Suprapubic skin (tissue), 4 donors: ENCODE data around the gene TIGD6. TPM values are rescaled to one million over a fixed set of nuclear protein-coding genes. Genes with fewer than 3 reads are reported as not detected.

Experiments used
- DNase-seq, 2 donors: peaks; one replicate each; pipeline ENCODE4 v3.0.0-alpha.2; 2019; ENCODE audit warnings: low spot score in 2 of 2
- H3K27ac ChIP-seq: fragments of 200-600 bp; sonication (generic); one replicate; pipeline ENCODE4 v1.5.1; 2019
- H3K27me3 ChIP-seq: fragments of 200-600 bp; sonication (generic); one replicate; pipeline ENCODE4 v1.5.1; 2019
- H3K36me3 ChIP-seq: fragments of 200-600 bp; sonication (generic); one replicate; pipeline ENCODE4 v1.5.1; 2019
- H3K4me1 ChIP-seq: fragments of 200-600 bp; sonication (generic); one replicate; pipeline ENCODE4 v1.5.1; 2019
- H3K4me3 ChIP-seq: fragments of 200-600 bp; sonication (generic); one replicate; pipeline ENCODE4 v1.5.1; 2019; ENCODE audit warnings: mild to moderate bottlenecking
- H3K9me3 ChIP-seq: fragments of 200-600 bp; sonication (generic); one replicate; pipeline ENCODE4 v1.5.1; 2019
- EP300 ChIP-seq: sonication (generic); formaldehyde crosslinking; IDR thresholded peaks from one replicate; pipeline ENCODE4 v1.6.1; 2017; ENCODE audit warnings: antibody characterized with exemption
- POLR2A ChIP-seq, 2 donors: fragments of 450-650 bp; IDR thresholded peaks; one replicate each; pipeline ENCODE4 v1.6.1; 2017; ENCODE audit warnings: antibody characterized with exemption in 2 of 2, mild to moderate bottlenecking in 2 of 2, moderate library complexity in 2 of 2
- POLR2AphosphoS5 ChIP-seq, 3 donors: sonication (generic); formaldehyde crosslinking; IDR thresholded peaks; one replicate each; pipeline ENCODE4 v1.6.1; 2017; ENCODE audit warnings: antibody characterized with exemption in 3 of 3
- WGBS: methylation state at CpG from one replicate; pipeline ENCODE4 v1.1.5; 2018; 5-methylcytosine and 5-hydroxymethylcytosine counted together
- total RNA-seq, 4 donors: library from RNA; depleted of rRNA; stranded (reverse); fragments of >200 nt; gene quantifications; one replicate each; pipeline ENCODE4 v1.1.0, GENCODE V29; 2016
- TF ChIP-seq, protein P1 (sequence below), 2 donors: fragments of 200-600 bp in 1 of 2; fragments of 450-650 bp in 1 of 2; sonication (generic) in 1 of 2; IDR thresholded peaks; one replicate each; pipeline ENCODE4 v1.5.1; 2016 to 2019; ENCODE audit warnings: antibody characterized with exemption in 2 of 2, mild to moderate bottlenecking in 1 of 2, moderate library complexity in 1 of 2

Gene TIGD6
- total RNA-seq, 4 donors from 2014 or later = 3.5 to 6.0 (median 4.5) TPM

DNA sequence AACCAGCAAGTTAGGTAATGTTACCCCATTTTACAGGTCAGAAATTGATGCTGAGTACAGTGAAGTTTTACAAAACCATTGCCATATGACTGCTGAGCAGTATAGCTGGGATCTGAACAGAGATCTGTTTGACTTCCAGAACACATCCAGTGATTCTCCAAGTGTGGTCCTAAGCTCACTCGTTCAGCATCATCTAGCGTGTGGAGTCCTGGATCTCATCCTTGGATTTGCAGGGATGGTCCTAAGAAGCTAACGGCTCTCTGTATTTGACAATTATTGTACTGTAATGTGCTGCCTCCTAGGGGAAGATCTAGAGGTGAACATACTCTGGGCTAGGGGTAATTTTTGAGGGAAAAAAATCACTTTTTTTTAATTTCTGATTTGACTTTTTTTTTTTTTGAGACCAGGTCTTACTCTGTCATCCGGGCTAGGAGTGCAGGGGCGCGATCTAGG is 38.5 kb downstream of the TIGD6 start:
- no peaks in the 10 kb centered on the region for H3K9me3 ChIP-seq
- TF ChIP-seq POLR2A (IDR thresholded peaks at IDR 0.05) (no peak), POLR2AphosphoS5 (IDR thresholded peaks at IDR 0.05) (no peak), EP300 (no peak)
- TF ChIP-seq, protein P1, sequence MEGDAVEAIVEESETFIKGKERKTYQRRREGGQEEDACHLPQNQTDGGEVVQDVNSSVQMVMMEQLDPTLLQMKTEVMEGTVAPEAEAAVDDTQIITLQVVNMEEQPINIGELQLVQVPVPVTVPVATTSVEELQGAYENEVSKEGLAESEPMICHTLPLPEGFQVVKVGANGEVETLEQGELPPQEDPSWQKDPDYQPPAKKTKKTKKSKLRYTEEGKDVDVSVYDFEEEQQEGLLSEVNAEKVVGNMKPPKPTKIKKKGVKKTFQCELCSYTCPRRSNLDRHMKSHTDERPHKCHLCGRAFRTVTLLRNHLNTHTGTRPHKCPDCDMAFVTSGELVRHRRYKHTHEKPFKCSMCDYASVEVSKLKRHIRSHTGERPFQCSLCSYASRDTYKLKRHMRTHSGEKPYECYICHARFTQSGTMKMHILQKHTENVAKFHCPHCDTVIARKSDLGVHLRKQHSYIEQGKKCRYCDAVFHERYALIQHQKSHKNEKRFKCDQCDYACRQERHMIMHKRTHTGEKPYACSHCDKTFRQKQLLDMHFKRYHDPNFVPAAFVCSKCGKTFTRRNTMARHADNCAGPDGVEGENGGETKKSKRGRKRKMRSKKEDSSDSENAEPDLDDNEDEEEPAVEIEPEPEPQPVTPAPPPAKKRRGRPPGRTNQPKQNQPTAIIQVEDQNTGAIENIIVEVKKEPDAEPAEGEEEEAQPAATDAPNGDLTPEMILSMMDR (IDR thresholded peaks at IDR 0.05) = peak; percentile 11 to 20
- H3K4me1 ChIP-seq = peaks cover 24% of the 10 kb centered on the region
- H3K27ac ChIP-seq = no peak overlapping the region
- H3K36me3 ChIP-seq = no peaks in the 10 kb centered on the region
- WGBS = 60% methylated on average over 6 of the region's 6 CpGs
- H3K4me3 ChIP-seq = no peak overlapping the region
- H3K27me3 ChIP-seq = no peaks in the 10 kb centered on the region
- no peak for DNase-seq

DNA sequence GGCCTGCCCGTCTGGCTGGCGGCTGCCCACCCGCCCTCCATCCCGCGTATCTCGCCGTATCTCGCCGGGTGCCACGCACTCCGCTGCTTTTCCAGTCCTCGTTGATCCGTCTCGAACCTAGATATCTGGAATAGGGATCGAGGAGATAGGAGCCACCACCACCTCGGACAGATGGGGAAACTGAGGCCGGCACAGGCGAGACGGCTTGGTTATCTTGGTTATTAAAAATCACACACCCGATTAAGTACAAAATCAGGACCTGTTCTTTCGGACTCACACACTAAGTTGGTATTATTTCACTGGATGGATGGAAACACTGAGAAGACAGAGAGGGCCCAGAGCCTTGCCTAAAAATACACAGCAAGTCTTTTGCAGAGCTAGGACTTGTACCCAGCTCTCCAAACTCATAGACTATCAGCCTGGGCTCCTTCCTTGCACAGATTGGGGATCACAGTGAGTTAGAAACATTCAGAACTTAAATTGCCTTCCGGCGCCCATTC is 39.2 kb downstream of the TIGD6 start:
- Histone ChIP-seq H3K4me3 (peak overlapping the region; percentile 94), H3K36me3 (no peaks in the 10 kb centered on the region), H3K27me3 (no peaks in the 10 kb centered on the region), H3K9me3 (no peaks in the 10 kb centered on the region), H3K27ac (peak overlapping the region; percentile 92), H3K4me1 (peaks cover 24% of the 10 kb centered on the region)
- 27% methylated on average over 9 of the region's 23 CpGs for WGBS
- TF ChIP-seq, protein P1 (IDR thresholded peaks at IDR 0.05) = no peak
- TF ChIP-seq POLR2AphosphoS5 (IDR thresholded peaks at IDR 0.05) = no peak
- TF ChIP-seq POLR2A (IDR thresholded peaks at IDR 0.05) = no peak
- TF ChIP-seq EP300 = no peak
- DNase-seq = no peak

DNA sequence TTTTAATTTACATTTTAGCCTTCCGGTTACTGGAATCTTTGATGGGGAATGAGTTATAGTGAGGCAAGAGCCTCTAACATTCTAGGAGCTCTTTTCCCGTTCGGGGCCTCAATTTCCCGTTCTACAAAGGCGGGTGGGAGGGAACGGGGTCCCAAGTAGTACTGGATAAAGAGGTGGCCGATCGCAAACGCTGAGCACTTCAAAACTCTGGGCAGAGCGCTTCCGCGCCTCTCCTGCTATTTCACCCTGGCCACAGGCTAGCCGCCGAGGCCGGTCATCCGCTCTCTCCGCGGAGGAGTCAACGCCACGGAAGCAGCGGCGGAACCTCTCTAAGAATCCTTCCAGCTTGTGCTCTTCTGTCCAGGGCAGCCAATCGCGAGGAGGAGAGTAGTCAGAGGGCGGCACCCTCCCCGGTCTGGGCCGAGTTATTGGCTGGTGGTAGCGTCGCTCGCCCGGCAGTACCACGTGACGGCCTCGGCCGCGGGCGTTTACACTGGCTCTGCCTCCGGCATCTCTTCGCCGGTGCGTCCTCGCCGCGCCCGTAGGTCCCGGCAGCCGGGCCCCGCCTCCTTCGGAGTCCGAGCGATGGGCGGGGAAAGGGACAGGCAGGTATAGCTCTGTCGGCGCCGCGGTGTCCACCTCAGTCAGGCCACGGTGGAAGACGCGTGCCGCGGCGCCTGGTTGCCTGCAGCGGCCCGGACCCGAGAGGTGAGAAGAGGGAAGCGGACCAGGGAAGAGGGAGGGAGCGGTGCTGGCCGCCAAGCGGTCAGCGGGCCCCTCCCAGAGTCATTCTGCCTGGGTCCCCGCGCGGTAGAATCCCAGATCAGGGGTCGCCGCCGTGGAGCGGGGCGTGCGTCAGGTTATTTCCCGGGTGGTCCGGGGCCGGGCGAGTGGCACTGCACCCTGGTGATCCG is 39.9 kb downstream of the TIGD6 start, which contains the start of gene SLC26A2:
Gene SLC26A2, plus strand, starts transcription at position 487 of the 914 bp plus-strand sequence. CDS start 16,895 bp downstream, outside the sequence.
- 0% methylated on average over 22 of the region's 84 CpGs for WGBS
- no peaks in the 10 kb centered on the region for H3K9me3 ChIP-seq
- peak within 1 kb of the TSS; percentile 92 for H3K27ac ChIP-seq
- peak; percentile 80 to 92 for TF ChIP-seq POLR2A (IDR thresholded peaks at IDR 0.05)
- TF ChIP-seq POLR2AphosphoS5 (IDR thresholded peaks at IDR 0.05) = peak; percentile 73 to 85 (median 84)
- TF ChIP-seq, protein P1 (IDR thresholded peaks at IDR 0.05) = no peak
- TF ChIP-seq EP300 = no peak
- no peaks in the 10 kb centered on the region for H3K27me3 ChIP-seq
- peak within 1 kb of the TSS; percentile 94 for H3K4me3 ChIP-seq
- H3K4me1 ChIP-seq = peaks cover 24% of the 10 kb centered on the region
- no peaks in the 10 kb centered on the region for H3K36me3 ChIP-seq
- peak; percentile 98 to 99 for DNase-seq

DNA sequence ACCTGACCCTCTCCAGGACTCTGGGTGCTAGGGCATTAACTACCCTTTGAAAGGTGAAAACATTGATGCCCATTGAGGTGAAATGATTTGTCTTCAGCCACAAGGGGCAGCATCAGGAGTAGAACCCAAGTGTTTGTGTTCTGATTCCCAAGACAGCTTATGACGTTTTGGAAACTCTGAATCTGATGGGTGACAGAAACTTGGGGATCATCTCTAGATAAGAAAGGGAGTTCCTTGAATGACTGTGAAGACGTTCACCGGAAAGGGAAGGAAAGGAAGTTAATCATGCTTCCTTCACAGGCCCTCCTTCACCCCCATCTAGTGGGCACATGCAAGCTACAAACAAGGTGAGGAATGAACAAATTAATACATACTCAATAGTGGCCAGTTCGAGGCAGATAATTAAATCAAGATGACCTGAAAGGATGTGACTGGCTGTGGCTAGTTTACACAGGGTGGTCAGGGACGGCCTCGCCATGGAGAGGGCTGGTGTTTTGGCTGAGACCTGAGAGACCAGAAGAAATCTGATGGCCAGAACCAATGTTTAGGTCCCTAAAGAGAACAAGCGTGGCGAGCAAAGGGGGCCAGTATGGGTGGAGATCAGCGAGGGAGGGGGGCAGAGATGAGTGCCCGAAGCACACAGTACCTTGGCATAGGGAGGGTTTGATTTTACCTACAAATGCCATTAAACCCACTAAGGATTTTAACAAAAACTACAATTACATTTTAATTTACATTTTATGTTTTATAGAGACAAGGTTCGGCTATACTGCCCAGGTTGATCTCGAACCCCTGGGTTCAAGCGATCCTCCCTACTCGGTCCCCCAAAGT is 40.8 kb downstream of the TIGD6 start:
- WGBS = 39% methylated on average over 14 of the region's 14 CpGs
- TF ChIP-seq POLR2A (IDR thresholded peaks at IDR 0.05) = no peak
- no peak for TF ChIP-seq POLR2AphosphoS5 (IDR thresholded peaks at IDR 0.05)
- no peak for TF ChIP-seq EP300
- TF ChIP-seq, protein P1 (IDR thresholded peaks at IDR 0.05) = peak; percentile 24 to 29
- Histone ChIP-seq H3K4me1 (peaks cover 24% of the 10 kb centered on the region), H3K9me3 (no peaks in the 10 kb centered on the region), H3K27ac (peak overlapping the region; percentile 92), H3K36me3 (no peaks in the 10 kb centered on the region), H3K27me3 (no peaks in the 10 kb centered on the region), H3K4me3 (peak overlapping the region; percentile 94)
- no peak for DNase-seq
